HG02840 (cell line): Measurements from ENCODE around the gene CD58.

Source experiments
- ATAC-seq: cut with Tn5 transposase; IDR thresholded peaks from one replicate; pipeline ENCODE4 v1.9.1; 2021; ENCODE audit warnings: mild to moderate bottlenecking, moderate library complexity, moderate number of reproducible peaks; ENCODE audit not compliant: unreplicated experiment, low FRiP score

The CD58 gene

GRCh38 chr1:116496898-116497297 lies 73.9 kb downstream of the CD58 start:
- no peak for ATAC-seq

GRCh38 chr1:116496380-116496779 lies 74.4 kb downstream of the CD58 start:
- no peak for ATAC-seq

- ATAC-seq: no peak
Observed at GRCh38 chr1:116495535-116495934, 75.3 kb downstream of the CD58 start.

- ATAC-seq: no peak
Observed at GRCh38 chr1:116494745-116495144, 76.1 kb downstream of the CD58 start.

- ATAC-seq: no peak
Observed at GRCh38 chr1:116494353-116494692, 76.5 kb downstream of the CD58 start.

DNA sequence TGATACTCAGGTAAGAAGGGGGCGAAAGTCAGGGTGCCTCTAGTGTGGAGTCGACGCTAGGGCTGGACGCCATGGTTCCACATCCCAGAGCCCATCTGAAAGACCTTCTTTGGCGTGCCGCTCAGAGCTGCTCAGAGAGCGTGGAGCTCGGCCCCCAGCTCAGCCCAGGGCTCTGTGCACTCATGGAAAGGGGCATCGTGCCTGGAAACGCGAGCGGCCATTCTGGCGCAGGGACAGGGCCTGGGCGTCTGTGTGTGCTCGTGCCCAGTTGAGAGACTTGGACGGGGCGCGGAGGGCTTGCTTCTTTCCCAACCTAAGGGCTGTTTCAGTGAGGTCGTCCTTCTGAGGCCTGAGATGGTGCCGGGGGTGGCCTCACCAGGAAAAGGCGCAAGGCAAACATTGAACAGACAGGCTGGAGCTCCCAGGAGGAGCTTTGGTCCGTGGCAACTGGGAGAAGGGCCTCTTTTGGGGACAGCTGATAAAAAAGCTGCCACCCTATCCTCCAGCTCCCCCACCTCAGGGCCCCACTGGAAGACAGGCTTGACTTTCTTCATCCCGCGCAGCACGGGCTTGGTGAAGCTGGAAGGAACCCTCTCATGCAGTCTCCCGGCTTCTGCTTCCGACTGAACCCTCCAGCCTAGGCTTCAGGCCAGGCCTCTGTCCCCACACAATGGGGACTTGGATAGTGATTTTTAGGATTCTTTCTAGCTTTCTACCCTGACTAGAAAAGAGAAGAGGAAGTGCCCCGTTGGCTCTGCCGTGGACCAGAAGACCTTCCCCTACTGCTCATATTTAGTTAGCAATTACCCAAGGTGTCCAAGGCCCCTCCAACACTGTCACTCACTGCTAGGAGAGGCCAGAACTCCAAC lies 77.1 kb downstream of the CD58 start:
- no peak for ATAC-seq

- no peak for ATAC-seq
Observed at GRCh38 chr1:116493036-116493435, 77.8 kb downstream of the CD58 start.

GRCh38 chr1:116492358-116492811 lies 78.4 kb downstream of the CD58 start:
- no peak for ATAC-seq

DNA sequence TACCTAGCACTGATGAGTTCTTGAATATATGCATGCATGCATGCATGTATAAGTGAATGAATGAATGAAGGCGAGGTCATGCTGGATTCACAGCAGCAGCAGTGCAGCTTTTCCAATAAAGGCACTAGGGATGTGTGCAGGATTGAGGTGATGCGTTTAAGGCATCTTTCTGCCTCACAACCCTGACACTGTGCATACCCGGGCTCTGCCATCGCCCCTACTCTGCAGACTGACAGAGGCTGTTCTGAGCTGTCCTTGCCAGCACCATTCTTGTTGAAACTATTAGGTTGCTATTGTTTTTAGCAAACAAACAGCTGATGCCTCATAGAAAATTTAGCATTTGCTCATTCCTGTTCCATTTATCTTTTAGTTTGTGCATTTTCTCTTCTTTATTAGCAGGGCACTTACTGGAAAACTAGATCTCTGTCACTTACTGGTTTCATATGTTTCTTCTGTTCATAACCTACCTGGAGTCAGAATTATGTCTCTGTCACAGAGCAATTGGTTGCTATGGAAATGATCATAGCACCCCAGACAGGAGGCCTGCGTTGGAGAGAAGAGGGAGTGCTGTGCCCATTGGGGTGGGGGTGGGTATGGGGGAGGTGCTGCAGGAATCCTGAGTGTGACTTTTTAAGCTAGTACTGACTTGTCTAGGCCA lies 79.0 kb downstream of the CD58 start:
- ATAC-seq: no peak

DNA sequence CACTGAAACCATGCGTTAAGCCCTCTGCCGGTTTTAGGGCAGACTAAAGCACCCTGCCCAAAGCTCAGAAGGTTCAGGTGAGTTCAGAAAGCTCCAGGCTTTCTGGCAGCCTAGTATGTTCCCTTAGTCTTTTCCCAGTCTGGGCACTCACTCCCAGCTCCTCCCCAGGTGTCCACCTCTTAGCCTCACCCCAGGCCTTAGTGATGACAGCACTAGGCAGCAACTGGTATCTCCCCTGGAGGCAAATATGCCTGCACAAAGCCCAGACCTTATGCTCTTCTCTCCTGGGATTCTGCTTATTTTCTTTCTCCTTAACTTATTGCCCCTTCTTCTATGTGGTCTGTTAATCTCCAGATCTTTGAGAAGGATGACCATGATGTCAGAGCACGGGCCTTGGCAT lies 80.2 kb downstream of the CD58 start:
- no peak for ATAC-seq

DNA sequence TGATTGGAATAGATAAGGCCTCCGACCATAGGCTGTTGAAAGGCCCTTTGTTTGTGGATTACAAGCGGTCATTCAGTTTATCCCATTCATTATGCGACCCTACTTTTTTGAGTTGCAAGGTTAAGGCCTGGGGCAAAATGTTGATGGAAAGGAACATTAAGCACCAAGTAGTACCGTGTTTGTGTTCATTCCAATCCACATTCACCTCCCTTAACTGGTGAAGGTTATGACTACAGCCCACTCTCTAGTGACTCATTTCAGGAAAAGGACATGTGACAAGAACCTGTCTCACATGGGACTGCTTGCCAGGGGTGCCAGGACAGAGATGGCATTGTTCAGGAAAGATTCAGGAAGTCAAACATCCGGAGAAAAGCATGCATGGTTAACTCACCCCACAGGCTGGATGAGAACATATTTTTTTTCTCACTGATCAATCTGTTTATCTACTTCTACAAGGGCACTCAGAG lies 81.6 kb downstream of the CD58 start:
- ATAC-seq: no peak

DNA sequence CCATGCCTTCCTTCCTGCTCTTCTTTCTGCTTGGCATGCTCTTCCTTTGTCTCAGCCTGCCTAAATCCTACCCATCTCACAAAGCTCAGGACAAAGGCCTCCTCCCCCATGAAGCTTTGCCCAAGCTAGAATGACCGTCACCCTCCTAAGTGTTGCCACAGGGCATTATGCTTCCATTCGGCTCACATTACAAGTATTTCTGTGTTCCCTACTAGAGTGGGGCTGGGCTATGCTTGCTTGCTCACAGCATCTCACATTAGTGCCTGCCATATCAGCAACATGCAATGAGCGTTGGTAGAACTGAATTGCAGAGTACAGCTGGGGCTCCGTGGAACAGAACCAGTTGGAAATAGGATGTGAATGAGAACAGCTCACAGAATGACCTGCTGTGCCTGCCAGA lies 82.8 kb downstream of the CD58 start:
- no peak for ATAC-seq

DNA sequence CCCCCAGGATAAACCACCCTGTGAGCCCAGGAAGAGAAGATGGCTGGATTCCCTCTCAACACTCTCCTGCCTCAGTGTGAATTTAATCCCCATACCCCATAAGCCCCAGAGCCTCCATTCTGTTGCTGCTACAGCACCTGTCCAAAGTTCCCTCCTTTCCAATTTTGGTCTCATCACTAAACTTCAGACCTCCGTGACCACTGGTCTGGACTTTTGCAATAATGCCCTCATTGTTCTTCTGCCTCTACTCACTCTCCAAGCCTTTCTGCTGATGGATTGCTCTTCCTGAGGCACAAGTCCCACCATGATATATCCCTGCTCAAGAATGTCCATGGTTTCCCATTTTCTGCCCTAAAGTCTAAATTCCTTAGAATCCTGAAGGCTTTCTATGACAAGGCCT lies 83.2 kb downstream of the CD58 start:
- no peak for ATAC-seq

- no peak for ATAC-seq
Observed at GRCh38 chr1:116487031-116487430, 83.8 kb downstream of the CD58 start.

DNA sequence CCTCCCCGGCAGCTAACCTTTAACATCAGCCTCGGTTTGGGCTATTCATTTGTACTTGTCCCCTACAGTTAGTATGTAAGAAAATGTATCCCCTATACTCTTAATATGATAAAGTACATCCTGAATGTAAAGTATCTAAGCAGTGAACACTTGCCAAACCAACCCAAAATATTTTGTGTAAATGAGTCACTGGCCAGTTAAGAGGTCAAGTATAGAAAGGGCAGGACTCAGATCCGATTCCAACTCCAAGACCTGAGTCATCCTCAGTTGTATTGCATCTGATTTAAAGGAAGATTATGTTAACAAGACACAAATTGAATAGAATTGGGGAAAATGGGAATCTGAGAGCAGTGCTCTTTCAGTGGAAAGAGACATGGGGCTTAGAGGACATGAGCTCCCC lies 84.4 kb downstream of the CD58 start:
- ATAC-seq: no peak

DNA sequence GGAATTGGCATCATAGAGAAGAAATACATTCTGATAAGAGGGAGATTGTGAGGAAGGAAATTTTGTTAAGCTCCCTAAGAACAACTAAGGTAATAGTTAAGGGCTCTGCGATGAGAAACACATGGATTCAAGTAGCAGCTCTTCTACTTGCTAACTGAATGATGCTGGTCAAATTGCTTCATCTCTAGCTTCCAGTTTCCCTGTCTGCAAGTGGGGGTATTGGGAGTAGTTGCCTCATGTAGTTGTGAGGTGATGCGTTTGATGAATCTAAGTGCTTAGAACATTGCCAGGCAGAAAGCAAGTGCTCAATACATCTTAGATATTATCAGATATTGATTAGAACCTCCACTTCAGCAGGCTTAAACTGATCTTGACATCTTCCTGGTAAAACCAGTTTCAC lies 84.8 kb downstream of the CD58 start:
- ATAC-seq: no peak

DNA sequence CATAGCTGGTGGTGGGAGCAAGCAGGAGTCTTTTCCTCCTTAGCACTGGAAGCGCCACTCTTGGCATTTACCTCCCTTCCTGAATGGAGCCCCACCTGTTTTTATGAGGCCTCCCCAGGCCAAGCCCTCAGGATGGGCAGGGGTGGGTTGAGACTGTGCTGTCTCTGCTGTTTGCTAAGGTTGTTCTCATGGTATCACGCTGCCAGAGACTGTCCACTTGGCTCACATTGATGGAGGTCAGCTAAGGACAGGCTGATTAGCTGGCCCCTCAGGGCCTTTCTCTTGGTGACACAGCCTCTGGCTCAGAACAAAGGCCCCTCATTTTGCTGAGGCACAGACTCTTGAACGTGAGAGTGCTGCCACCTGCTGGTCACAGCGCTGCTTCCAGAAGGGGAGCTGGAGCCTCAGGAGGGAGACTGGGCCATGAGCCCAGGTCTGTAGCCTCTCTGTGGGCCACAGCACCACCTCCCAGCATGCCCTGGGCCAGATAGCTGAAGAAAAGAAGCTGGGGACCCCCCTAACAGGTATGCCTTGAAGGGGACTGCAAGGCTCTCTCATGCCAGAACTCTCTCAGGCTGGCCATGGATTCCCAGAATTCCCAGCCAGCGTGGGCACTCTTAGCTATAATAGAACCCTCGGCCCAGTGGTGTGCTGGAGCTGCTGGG lies 85.6 kb downstream of the CD58 start:
- ATAC-seq: no peak

GRCh38 chr1:116483481-116484309 lies 87.1 kb downstream of the CD58 start:
- no peak for ATAC-seq

- no peak for ATAC-seq
Observed at GRCh38 chr1:116482490-116482889, 88.3 kb downstream of the CD58 start.

GRCh38 chr1:116481934-116482333 lies 88.9 kb downstream of the CD58 start:
- no peak for ATAC-seq

DNA sequence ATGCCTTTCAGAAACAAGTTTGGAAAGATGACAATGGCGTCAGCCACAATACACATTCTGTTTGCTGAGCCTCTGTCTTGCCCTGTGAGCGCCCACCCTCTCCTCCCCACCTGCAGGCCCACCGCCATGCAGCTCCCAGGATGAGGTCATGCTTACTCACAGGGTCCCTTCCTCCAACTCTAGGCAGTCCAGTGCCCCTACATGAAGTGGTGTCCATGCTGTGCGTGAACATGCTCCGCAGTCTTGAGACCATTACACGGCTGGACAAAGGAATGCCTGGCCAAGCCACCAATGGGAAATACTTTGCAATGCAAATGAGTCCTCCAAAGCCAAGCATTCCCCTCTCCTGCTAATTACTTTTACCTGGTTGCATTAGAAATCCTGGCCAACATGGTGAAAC lies 92.2 kb downstream of the CD58 start:
- no peak for ATAC-seq
